Measurements from ENCODE around the gene SMYD1. TPM values are rescaled to one million over a fixed set of nuclear protein-coding genes. Genes with fewer than 3 reads are reported as not detected.
A peak's percentile ranks its signal among the peaks of the same experiment; 100 is the strongest.
"Not testable (repeated sequence)": the region's sequence is repeated elsewhere in the genome, so short reads cannot be mapped to it uniquely, and the experiment has no call there.

Gene SMYD1
- total RNA-seq, 1 donor from 2014 or later, result not detected

- no peak overlapping the region for H3K4me3 ChIP-seq (ENCODE audit: low read depth, low read length)
- DNase-seq (ENCODE audit: low read depth), result no peak
- no peak for TF ChIP-seq CTCF (conservative IDR thresholded peaks at IDR 0.05; ENCODE audit: low read depth, low read length)
These were observed 38.7 kb upstream of the SMYD1 start for GRCh38 chr2:88028931-88029330.

DNA sequence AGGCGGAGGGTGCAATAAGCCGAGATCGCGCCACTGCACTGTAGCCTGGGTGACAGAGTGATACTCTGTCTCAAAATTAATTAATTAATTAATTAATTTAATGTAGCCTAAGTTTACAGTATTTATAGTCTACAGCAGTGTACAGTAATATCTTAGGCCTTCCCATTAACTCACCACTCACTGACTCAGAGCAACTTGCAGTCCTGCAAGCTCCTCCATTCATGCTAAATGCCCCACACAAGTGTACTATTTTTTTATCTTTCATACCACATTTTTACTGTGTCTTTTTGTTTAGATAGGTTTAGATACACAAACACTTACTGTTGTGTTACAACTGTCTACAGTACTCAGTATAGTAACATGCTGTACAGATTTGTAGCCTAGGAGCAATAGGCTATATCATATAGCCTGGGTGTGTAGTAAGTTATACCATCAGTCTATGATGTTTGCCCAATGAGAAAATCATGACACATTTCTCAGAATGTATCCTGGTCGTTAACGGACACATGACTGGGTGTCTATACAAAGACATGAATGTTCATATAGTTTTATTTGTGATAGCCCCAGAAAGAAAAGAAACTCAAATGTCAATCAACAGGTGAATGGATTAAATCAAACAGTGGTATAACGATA, 35.4 kb upstream of the SMYD1 start:
- no peak for TF ChIP-seq CTCF (conservative IDR thresholded peaks at IDR 0.05; ENCODE audit: low read depth, low read length)
- no peak for DNase-seq (ENCODE audit: low read depth)
- no peak overlapping the region for H3K4me3 ChIP-seq (ENCODE audit: low read depth, low read length)

DNA sequence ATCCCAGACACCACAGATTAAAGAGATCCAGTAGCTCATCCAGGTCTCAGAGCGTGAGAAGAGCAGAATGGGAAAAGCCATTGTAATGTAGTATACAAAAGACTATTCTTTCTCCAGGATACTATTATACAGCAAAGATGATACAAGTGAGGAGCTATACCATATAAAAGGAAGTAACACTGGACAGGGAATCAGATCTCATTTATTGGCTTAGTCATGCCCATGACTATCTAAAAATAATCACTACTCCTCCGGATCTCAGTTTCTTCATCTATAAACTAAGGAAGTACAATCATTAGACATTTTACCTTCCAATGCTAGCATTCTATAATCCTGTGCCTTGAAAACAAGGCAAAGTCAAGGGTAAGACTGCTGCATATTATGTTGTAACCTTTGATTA, 31.4 kb upstream of the SMYD1 start:
- no peak overlapping the region for H3K4me3 ChIP-seq (ENCODE audit: low read depth, low read length)
- TF ChIP-seq CTCF (conservative IDR thresholded peaks at IDR 0.05; ENCODE audit: low read depth, low read length), result no peak
- DNase-seq (ENCODE audit: low read depth), result no peak

DNA sequence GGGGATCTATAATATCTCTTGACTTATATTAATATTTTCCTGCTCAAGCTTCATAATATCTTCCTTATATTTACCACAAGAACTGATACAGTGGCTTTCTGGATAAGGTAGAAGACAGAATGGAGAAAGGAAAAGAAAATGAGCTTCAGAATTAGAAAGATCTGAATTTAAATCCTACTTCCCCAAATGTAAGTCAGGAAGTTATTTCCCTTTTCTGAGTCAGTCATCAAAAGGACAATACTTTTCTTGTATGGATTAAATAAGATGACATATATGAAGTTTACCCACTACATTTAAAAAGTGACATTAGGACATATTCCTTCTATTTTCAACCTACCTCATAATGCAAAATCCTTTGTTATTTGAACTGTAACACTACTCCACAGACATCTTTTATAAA, 31.0 kb upstream of the SMYD1 start:
- no peak for DNase-seq (ENCODE audit: low read depth)
- TF ChIP-seq CTCF (conservative IDR thresholded peaks at IDR 0.05; ENCODE audit: low read depth, low read length), result no peak
- H3K4me3 ChIP-seq (ENCODE audit: low read depth, low read length), result no peak overlapping the region

DNA sequence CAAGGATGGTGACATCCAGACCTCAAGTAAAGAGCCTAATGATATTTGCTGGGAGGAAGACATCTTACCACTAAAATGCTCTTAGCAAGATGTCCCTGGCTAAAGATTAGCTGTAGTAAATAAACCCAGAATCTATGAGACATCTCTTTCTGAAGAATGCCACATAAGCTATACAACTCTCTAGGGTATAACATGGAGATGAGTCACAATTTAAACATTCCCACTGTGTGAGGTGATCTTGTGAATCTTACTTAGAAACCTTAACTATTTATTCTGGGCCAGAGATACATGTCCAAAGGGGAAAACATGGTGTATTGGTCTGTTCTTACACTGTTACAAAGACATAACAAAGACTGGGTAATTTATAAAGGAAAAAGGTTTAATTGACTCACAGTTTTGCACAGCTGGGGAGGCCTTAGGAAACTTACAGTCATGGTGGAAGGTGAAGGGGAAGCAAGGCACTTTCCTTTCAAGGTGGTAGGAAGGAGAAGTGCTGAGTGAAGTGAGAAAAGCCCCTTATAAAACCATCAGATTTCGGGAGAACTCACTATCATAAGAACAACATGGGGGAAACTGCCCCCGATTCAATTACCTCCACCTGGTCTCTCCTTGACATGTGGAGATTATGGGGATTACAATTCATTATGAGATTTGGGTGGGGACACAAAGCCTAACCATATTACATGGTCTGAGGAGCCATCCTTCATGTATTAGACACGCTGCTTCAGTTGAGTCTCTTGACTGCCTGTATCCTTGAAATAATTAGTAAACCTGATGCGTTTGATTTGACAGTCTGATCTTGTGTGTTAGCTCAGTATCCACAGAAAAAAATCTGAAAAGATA, 29.1 kb upstream of the SMYD1 start:
- no peak for TF ChIP-seq CTCF (conservative IDR thresholded peaks at IDR 0.05; ENCODE audit: low read depth, low read length)
- DNase-seq (ENCODE audit: low read depth), result peak; percentile 81

DNA sequence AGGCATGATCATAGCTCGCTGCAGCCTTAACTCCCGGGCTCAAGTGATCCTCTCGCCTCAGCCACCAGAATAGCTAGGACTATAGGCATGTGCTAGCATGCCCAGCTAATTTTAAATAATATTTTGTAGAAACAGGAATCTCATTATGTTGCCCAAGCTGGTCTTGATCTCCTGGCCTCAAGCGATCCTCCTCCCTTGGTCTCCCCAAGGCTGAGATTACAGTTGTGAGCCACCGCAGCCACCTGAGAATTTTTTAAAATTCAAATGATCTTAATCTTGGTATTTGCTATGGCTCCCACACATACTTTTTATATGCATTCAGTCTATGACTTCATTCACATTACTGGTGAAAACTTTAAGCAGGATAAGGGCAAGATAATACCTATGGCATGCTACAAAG, 25.1 kb upstream of the SMYD1 start:
- no peak for DNase-seq (ENCODE audit: low read depth)
- no peak overlapping the region for H3K4me3 ChIP-seq (ENCODE audit: low read depth, low read length)
- TF ChIP-seq CTCF (conservative IDR thresholded peaks at IDR 0.05; ENCODE audit: low read depth, low read length), result no peak

More for the DNA sequence above, 29.1 kb upstream of the SMYD1 start:
- no peak overlapping the region for H3K4me3 ChIP-seq (ENCODE audit: low read depth, low read length)

DNA sequence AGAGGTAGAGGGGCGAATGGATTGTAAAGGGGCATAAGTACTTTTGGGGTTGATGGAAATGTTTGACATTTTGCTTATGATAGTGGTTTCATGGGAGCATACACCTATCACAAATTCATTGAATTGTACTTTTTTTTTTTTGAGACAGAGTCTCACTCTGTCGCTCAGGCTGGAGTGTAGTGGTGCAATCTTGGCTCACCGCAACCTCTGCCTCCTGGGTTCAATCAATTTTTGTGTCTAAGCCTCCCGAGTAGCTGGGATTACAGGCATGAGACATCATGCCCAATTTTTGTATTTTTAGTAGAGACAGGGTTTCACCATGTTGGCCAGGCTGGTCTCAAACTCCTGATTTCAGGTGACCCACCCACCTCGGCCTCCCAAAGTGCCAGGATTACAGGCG, 22.1 kb upstream of the SMYD1 start:
- not testable (repeated sequence) for H3K4me3 ChIP-seq (ENCODE audit: low read depth, low read length); DNase-seq (ENCODE audit: low read depth)
